ENCODE data around the gene GDF3.

- no peak for TF ChIP-seq ZNF274 (IDR thresholded peaks at IDR 0.05; ENCODE audit: low read depth, low read length)
- TF ChIP-seq SUZ12 (IDR thresholded peaks at IDR 0.05; ENCODE audit: extremely low read depth, insufficient read depth, insufficient read length) = no peak
Observed at GRCh38 chr12:7642876-7643309, 52.7 kb downstream of the GDF3 start.
